Hepatocyte (in vitro differentiated cells): Measurements from ENCODE around the gene DCUN1D1. TPM values are rescaled to one million over a fixed set of nuclear protein-coding genes. Genes with fewer than 3 reads are reported as not detected.

Experiments
- DNase-seq: peaks from one replicate; pipeline ENCODE4 v3.0.0-alpha.2; 2016; ENCODE audit warnings: low spot score
- H2AFZ ChIP-seq: fragments of 200-600 bp; sonication (generic); 2 replicates; pipeline ENCODE4 v1.6.0; 2016; ENCODE audit warnings: antibody characterized with exemption, mild to moderate bottlenecking
- H3K27ac ChIP-seq: fragments of 200-600 bp; sonication (generic); 2 replicates; pipeline ENCODE4 v1.5.1; 2016; ENCODE audit warnings: mild to moderate bottlenecking
- H3K27me3 ChIP-seq: fragments of 200-600 bp; sonication (generic); 2 replicates; pipeline ENCODE4 v1.6.1; 2016
- H3K36me3 ChIP-seq: fragments of 200-600 bp; sonication (generic); replicated peaks from 2 replicates; pipeline ENCODE4 v1.5.1; 2016; ENCODE audit warnings: low read depth; ENCODE audit not compliant: insufficient read depth
- H3K4me1 ChIP-seq: fragments of 200-600 bp; sonication (generic); 2 replicates; pipeline ENCODE4 v1.5.1; 2016; ENCODE audit warnings: mild to moderate bottlenecking, moderate library complexity; ENCODE audit not compliant: insufficient read depth
- H3K4me2 ChIP-seq: fragments of 200-600 bp; sonication (generic); 2 replicates; pipeline ENCODE4 v1.6.0; 2016
- H3K4me3 ChIP-seq: fragments of 200-600 bp; sonication (generic); 2 replicates; pipeline ENCODE4 v1.5.1; 2016; ENCODE audit warnings: mild to moderate bottlenecking
- H3K79me2 ChIP-seq: fragments of 200-600 bp; sonication (generic); 2 replicates; pipeline ENCODE4 v1.6.0; 2017; ENCODE audit warnings: mild to moderate bottlenecking
- H3K9me2 ChIP-seq: fragments of 200-600 bp; sonication (generic); replicated peaks from 2 replicates; pipeline ENCODE4 v1.6.0; 2017; ENCODE audit warnings: mild to moderate bottlenecking; ENCODE audit not compliant: insufficient read depth
- H3K9me3 ChIP-seq: fragments of 200-600 bp; sonication (generic); 2 replicates; pipeline ENCODE4 v1.5.1; 2016; ENCODE audit warnings: low read depth, mild to moderate bottlenecking
- H4K20me1 ChIP-seq: fragments of 200-600 bp; sonication (generic); 2 replicates; pipeline ENCODE4 v1.6.0; 2016; ENCODE audit warnings: mild to moderate bottlenecking; ENCODE audit not compliant: insufficient read depth, poor library complexity, severe bottlenecking
- EZH2 ChIP-seq: fragments of 200-600 bp; sonication (generic); IDR thresholded peaks from 2 replicates; pipeline ENCODE4 v1.6.1; 2016; ENCODE audit warnings: antibody characterized with exemption, mild to moderate bottlenecking, borderline replicate concordance
- EZH2phosphoT487 ChIP-seq: fragments of 200-600 bp; sonication (generic); IDR thresholded peaks from one replicate; pipeline ENCODE4 v1.6.1; 2018; ENCODE audit warnings: antibody characterized with exemption, mild to moderate bottlenecking, low read depth, moderate library complexity; ENCODE audit not compliant: unreplicated experiment, severe bottlenecking
- WGBS: methylation state at CpG from one replicate; pipeline ENCODE4 v1.1.6; 2016; ENCODE audit warnings: low lambda C conversion rate; ENCODE audit errors: missing lambda C conversion rate; 5-methylcytosine and 5-hydroxymethylcytosine counted together
- polyA plus RNA-seq: library from polyadenylated mRNA; unstranded; fragments of >200 nt; fragmentation: Nextera tagmentation; extraction: Ambion mirVana; gene quantifications from 2 replicates; pipeline ENCODE4 v1.2.1, GENCODE V29; 2016
- total RNA-seq: library from RNA; depleted of rRNA; stranded (reverse); fragments of >200 nt; gene quantifications from 2 replicates; pipeline ENCODE4 v1.2.3, GENCODE V29; 2014
- TF ChIP-seq, protein P1 (sequence below): fragments of 200-600 bp; sonication (generic); IDR thresholded peaks from 2 replicates; pipeline ENCODE4 v1.5.1; 2016; ENCODE audit warnings: antibody characterized with exemption, mild to moderate bottlenecking; ENCODE audit not compliant: poor library complexity

Gene DCUN1D1
- total and polyA plus RNA-seq, 2 experiments from 2014 or later: 22.2 to 49.2 TPM

DNA sequence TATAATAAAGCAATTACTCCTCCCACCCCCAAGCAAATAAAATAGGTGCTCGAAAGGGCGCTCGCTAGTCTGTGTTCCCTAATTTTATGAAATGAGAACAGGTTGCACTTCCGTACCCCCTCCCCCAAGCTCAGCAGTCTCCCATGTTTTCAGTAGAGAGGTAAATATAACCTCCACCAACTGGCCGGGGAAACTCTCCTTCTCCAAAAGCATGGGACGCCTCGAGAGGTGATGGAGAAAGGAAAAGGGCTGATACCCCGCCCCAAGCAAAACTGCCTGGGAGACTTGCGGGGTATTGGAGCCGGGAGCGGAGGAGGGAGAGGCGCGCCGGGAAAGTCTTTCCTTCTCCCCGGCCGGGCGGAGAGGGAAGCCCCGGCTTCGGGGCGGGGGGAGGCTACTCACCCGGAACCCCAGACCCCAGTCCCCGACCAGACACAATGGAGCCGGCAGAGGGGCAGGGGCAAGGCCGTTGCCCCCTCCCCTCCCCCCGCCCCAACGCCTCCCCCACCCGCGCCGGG lies 605 bp downstream of the DCUN1D1 start:
- H2AFZ ChIP-seq: peak overlapping the region; percentile 93
- H3K27me3 ChIP-seq: no peaks in the 10 kb centered on the region
- H3K79me2 ChIP-seq: peaks cover 53% of the 10 kb centered on the region
- H3K27ac ChIP-seq: peak overlapping the region; percentile 77
- no peaks in the 10 kb centered on the region for H3K36me3 ChIP-seq
- under 1% methylated on average over 11 of the region's 29 CpGs for WGBS
- peak overlapping the region; percentile 92 for H3K4me2 ChIP-seq
- H4K20me1 ChIP-seq: peaks cover 25% of the 10 kb centered on the region
- H3K4me3 ChIP-seq: peak overlapping the region; percentile 94
- no peak for TF ChIP-seq EZH2
- TF ChIP-seq EZH2phosphoT487: no peak
- TF ChIP-seq, protein P1, sequence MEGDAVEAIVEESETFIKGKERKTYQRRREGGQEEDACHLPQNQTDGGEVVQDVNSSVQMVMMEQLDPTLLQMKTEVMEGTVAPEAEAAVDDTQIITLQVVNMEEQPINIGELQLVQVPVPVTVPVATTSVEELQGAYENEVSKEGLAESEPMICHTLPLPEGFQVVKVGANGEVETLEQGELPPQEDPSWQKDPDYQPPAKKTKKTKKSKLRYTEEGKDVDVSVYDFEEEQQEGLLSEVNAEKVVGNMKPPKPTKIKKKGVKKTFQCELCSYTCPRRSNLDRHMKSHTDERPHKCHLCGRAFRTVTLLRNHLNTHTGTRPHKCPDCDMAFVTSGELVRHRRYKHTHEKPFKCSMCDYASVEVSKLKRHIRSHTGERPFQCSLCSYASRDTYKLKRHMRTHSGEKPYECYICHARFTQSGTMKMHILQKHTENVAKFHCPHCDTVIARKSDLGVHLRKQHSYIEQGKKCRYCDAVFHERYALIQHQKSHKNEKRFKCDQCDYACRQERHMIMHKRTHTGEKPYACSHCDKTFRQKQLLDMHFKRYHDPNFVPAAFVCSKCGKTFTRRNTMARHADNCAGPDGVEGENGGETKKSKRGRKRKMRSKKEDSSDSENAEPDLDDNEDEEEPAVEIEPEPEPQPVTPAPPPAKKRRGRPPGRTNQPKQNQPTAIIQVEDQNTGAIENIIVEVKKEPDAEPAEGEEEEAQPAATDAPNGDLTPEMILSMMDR: no peak
- H3K4me1 ChIP-seq: peaks cover 12% of the 10 kb centered on the region
- H3K9me3 ChIP-seq: no peaks in the 10 kb centered on the region
- peak; percentile 55 for DNase-seq
- H3K9me2 ChIP-seq: no peaks in the 10 kb centered on the region

DNA sequence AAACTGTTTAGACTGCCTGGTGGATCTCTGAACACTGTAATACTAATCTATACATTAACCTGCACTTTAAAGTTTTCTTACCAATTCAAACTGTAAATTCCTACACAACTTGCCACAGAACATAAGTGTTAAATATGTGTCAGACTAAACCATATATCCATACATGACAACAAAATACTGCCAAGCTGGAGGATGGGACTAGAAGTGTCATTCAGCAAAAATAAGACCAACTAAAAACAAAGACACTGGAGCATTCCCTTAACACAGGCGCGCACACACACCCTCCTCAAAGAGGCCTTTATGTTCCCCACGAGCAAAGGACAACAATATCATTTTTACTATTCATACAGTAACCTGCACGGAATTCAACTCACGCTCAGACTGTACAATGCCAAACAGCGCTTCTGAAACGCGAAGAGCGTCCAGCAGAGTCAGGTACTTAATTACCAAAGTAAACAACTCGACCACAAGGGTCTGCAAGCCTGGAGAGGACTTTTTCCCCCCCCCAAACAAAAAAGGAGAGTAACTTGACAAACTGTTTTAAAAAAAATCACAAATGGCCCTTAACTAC lies 1.1 kb downstream of the DCUN1D1 start:
- Histone ChIP-seq H3K4me2 (peak overlapping the region; percentile 92), H3K9me3 (no peaks in the 10 kb centered on the region), H3K36me3 (no peaks in the 10 kb centered on the region), H2AFZ (peak overlapping the region; percentile 93), H3K79me2 (peaks cover 58% of the 10 kb centered on the region), H3K27me3 (no peaks in the 10 kb centered on the region), H3K9me2 (no peaks in the 10 kb centered on the region), H3K4me3 (peak overlapping the region; percentile 94), H3K27ac (peak overlapping the region; percentile 77), H3K4me1 (peaks cover 12% of the 10 kb centered on the region), H4K20me1 (peaks cover 25% of the 10 kb centered on the region)
- DNase-seq: peak; percentile 18
- TF ChIP-seq, protein P1: no peak
- TF ChIP-seq EZH2: no peak
- no peak for TF ChIP-seq EZH2phosphoT487
- 2% methylated on average over 10 of the region's 10 CpGs for WGBS

DNA sequence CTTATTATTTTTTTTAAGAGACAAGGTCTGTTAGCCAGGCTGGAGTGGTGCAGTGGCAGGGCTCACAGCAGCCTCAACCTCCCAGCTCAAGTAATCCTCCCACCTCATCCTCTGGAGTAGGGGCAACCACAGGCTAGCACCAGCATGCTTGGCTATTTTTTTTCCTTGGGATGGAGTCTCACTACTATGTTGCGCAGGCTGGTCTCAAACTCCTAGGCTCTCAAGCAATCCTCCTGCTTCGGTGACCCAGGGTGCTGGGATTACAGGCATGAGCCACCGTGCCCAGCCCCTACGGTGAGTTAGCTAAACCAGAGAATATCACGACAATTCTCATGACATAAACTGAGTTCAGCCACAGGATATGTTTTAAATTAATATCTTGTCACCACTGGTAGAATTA lies 2.0 kb downstream of the DCUN1D1 start:
- Histone ChIP-seq H3K27me3 (no peaks in the 10 kb centered on the region), H4K20me1 (peaks cover 25% of the 10 kb centered on the region), H2AFZ (no peak overlapping the region), H3K36me3 (no peaks in the 10 kb centered on the region), H3K4me1 (peaks cover 12% of the 10 kb centered on the region), H3K9me2 (no peaks in the 10 kb centered on the region), H3K27ac (no peak overlapping the region), H3K79me2 (peaks cover 66% of the 10 kb centered on the region), H3K4me3 (no peak overlapping the region), H3K4me2 (peak overlapping the region; percentile 92), H3K9me3 (no peaks in the 10 kb centered on the region)
- TF ChIP-seq EZH2phosphoT487 (no peak), EZH2 (no peak)
- TF ChIP-seq, protein P1: no peak
- 64% methylated on average over 5 of the region's 5 CpGs for WGBS
- DNase-seq: no peak
